SU-DHL-6 (cell line): Measurements from ENCODE around the gene STMN1.

Experiments used
- H2AFZ ChIP-seq: fragments of 200-600 bp; sonication (generic); 2 replicates; pipeline ENCODE4 v1.6.1; 2014; ENCODE audit warnings: low read depth, mild to moderate bottlenecking, moderate library complexity, mixed read lengths, antibody characterized with exemption, low read length; ENCODE audit not compliant: severe bottlenecking
- H3F3A ChIP-seq: fragments of 200-600 bp; shearing (Covaris generic); 2 replicates; pipeline ENCODE4 v1.6.0; 2016; ENCODE audit warnings: antibody characterized with exemption, mild to moderate bottlenecking; ENCODE audit not compliant: insufficient read depth
- H3K27ac ChIP-seq: fragments of 200-600 bp; sonication (generic); 2 replicates; pipeline ENCODE4 v1.5.1; 2016; ENCODE audit warnings: low read depth, mild to moderate bottlenecking, low read length, moderate library complexity, mixed read lengths
- H3K27me3 ChIP-seq: fragments of 200-600 bp; sonication (generic), shearing (Covaris generic); 2 replicates; pipeline ENCODE4 v1.6.0; 2014; ENCODE audit warnings: mild to moderate bottlenecking, low read length
- H3K36me3 ChIP-seq: fragments of 200-600 bp; sonication (generic); 2 replicates; pipeline ENCODE4 v1.6.1; 2014; ENCODE audit warnings: mild to moderate bottlenecking, low read length, mixed read lengths
- H3K4me2 ChIP-seq: fragments of 300-600, 200-600 bp; shearing (Covaris generic), sonication (generic); 2 replicates; pipeline ENCODE4 v1.6.0; 2014; ENCODE audit warnings: low read length, low read depth, mild to moderate bottlenecking; ENCODE audit not compliant: poor library complexity, severe bottlenecking
- H3K4me3 ChIP-seq: fragments of 200-600 bp; sonication (generic); 2 replicates; pipeline ENCODE4 v1.5.1; 2014; ENCODE audit warnings: antibody characterized with exemption, low read length, mild to moderate bottlenecking, mixed read lengths; ENCODE audit not compliant: insufficient read depth, poor library complexity, severe bottlenecking
- H3K79me2 ChIP-seq: fragments of 200-600 bp; sonication (generic); 2 replicates; pipeline ENCODE4 v1.6.1; 2014; ENCODE audit warnings: mild to moderate bottlenecking, low read length, moderate library complexity; ENCODE audit not compliant: insufficient read depth
- H3K9ac ChIP-seq: fragments of 200-600 bp; sonication (generic); 2 replicates; pipeline ENCODE4 v1.7.0; 2014; ENCODE audit warnings: mild to moderate bottlenecking, low read length
- H3K9me2 ChIP-seq: fragments of 200-600 bp; sonication (generic); replicated peaks from 2 replicates; pipeline ENCODE4 v1.6.1; 2014; ENCODE audit warnings: low read length; ENCODE audit not compliant: insufficient read depth
- H3K9me3 ChIP-seq: fragments of 200-600 bp; sonication (generic); 2 replicates; pipeline ENCODE4 v1.6.1; 2014; ENCODE audit warnings: low read length, mixed read lengths; ENCODE audit not compliant: insufficient read depth
- H4K20me1 ChIP-seq: fragments of 200-600 bp; sonication (generic); 2 replicates; pipeline ENCODE4 v1.6.1; 2014; ENCODE audit warnings: low read depth, mild to moderate bottlenecking, antibody characterized with exemption, low read length, moderate library complexity, mixed read lengths
- CTCF ChIP-seq: fragments of 200-600 bp; sonication (generic); IDR thresholded peaks from one replicate; pipeline ENCODE4 v1.5.1; 2017; ENCODE audit warnings: antibody characterized with exemption, mild to moderate bottlenecking, low read length, moderate library complexity; ENCODE audit not compliant: insufficient read depth, poor library complexity, severe bottlenecking
- EZH2phosphoT487 ChIP-seq: fragments of 200-600 bp; sonication (generic), shearing (Covaris generic); conservative IDR thresholded peaks from 2 replicates; pipeline ENCODE4 v1.6.1; 2018; ENCODE audit warnings: mild to moderate bottlenecking, antibody characterized with exemption, low read length, moderate library complexity, mixed read lengths

STMN1 gene

GRCh38 chr1:25922971-25923552, 16.8 kb upstream of the STMN1 start:
- no peak overlapping the region for H3K4me3 ChIP-seq
- TF ChIP-seq CTCF (no peak), EZH2phosphoT487 (no peak)

GRCh38 chr1:25922056-25922970, 16.1 kb upstream of the STMN1 start:
- H2AFZ ChIP-seq = no peak overlapping the region
- no peak overlapping the region for H3K27ac ChIP-seq
- H3K36me3 ChIP-seq = no peaks in the 10 kb centered on the region

More at GRCh38 chr1:25922971-25923552, 16.8 kb upstream of the STMN1 start:
- Histone ChIP-seq H3K27ac (no peak overlapping the region), H3F3A (no peaks in the 10 kb centered on the region), H3K79me2 (no peaks in the 10 kb centered on the region), H3K9ac (no peak overlapping the region), H3K9me3 (no peaks in the 10 kb centered on the region), H3K4me2 (no peak overlapping the region), H3K9me2 (no peaks in the 10 kb centered on the region), H2AFZ (no peak overlapping the region), H4K20me1 (no peaks in the 10 kb centered on the region), H3K36me3 (no peaks in the 10 kb centered on the region), H3K27me3 (no peaks in the 10 kb centered on the region)

GRCh38 chr1:25918615-25919014, 12.4 kb upstream of the STMN1 start:
- H3K27me3 ChIP-seq = no peaks in the 10 kb centered on the region
- H3F3A ChIP-seq = no peaks in the 10 kb centered on the region
- no peak overlapping the region for H3K27ac ChIP-seq
- no peak overlapping the region for H3K4me3 ChIP-seq
- H4K20me1 ChIP-seq = no peaks in the 10 kb centered on the region
- no peaks in the 10 kb centered on the region for H3K9me3 ChIP-seq
- H3K36me3 ChIP-seq = no peaks in the 10 kb centered on the region
- no peak overlapping the region for H3K9ac ChIP-seq
- no peaks in the 10 kb centered on the region for H3K9me2 ChIP-seq
- H3K79me2 ChIP-seq = no peaks in the 10 kb centered on the region
- TF ChIP-seq EZH2phosphoT487 = no peak
- TF ChIP-seq CTCF = no peak
- H3K4me2 ChIP-seq = no peak overlapping the region
- no peak overlapping the region for H2AFZ ChIP-seq

More at GRCh38 chr1:25922056-25922970, 16.1 kb upstream of the STMN1 start:
- Histone ChIP-seq H3K79me2 (no peaks in the 10 kb centered on the region), H3K27me3 (no peaks in the 10 kb centered on the region), H4K20me1 (no peaks in the 10 kb centered on the region), H3K9me2 (no peaks in the 10 kb centered on the region), H3F3A (no peaks in the 10 kb centered on the region), H3K9me3 (no peaks in the 10 kb centered on the region), H3K9ac (no peak overlapping the region), H3K4me2 (no peak overlapping the region), H3K4me3 (no peak overlapping the region)
- TF ChIP-seq CTCF (no peak), EZH2phosphoT487 (no peak)
